Upper lobe of left lung (tissue), 4 donors: ENCODE results near the gene EYA2.

ENCODE experiments used
- EP300 ChIP-seq, 4 donors: sonication (generic); formaldehyde crosslinking; IDR thresholded peaks; one replicate each; pipeline ENCODE4 v1.5.1; 2017; ENCODE audit warnings: antibody characterized with exemption in 4 of 4, control low read depth in 2 of 4
- TF ChIP-seq, protein P1 (sequence below), 6 experiments: fragments of 450-650 bp in 4 of 6; fragments of 200-600 bp in 2 of 6; sonication (generic) in 2 of 6; IDR thresholded peaks; one replicate each; pipeline ENCODE4 v1.5.1; 2016 to 2019; ENCODE audit warnings: antibody characterized with exemption in 6 of 6

DNA sequence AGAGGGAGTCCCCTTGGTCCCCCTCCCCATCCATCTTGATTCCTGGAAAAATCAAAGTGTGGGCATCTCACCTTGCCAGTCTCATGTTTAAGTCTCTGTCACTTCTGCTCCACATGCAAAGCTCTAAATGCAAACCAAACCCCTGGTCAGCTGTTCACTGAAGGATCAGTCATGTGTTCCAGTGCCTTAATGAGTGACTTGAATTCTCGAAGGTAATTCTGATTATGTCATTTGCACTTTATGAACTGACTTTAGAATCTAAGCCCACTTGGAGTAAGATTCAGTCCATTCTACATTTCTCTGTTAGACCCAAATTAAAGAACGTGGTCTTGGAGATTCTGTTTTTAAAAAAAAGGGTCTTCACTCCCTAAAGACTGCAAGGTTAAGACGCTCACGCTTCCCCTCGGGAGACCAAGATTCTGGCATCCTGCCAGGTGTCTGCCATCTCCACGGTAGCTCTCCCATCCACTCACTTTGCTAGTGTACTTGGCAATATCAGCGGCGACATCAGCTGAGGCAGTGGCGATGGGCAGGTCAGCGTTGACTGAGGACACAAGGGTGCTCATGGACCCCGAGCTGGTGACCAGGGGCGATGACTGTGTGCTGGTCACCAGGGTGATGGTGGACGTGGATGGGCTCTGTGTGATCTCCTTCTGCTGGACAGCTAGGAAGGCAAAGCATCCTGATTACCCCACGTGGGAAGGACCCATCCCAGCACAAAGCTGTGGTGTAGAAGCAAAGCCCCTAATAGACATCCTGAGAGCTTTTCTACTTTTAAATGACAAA lies 341.4 kb downstream of the EYA2 start:
- TF ChIP-seq, protein P1, sequence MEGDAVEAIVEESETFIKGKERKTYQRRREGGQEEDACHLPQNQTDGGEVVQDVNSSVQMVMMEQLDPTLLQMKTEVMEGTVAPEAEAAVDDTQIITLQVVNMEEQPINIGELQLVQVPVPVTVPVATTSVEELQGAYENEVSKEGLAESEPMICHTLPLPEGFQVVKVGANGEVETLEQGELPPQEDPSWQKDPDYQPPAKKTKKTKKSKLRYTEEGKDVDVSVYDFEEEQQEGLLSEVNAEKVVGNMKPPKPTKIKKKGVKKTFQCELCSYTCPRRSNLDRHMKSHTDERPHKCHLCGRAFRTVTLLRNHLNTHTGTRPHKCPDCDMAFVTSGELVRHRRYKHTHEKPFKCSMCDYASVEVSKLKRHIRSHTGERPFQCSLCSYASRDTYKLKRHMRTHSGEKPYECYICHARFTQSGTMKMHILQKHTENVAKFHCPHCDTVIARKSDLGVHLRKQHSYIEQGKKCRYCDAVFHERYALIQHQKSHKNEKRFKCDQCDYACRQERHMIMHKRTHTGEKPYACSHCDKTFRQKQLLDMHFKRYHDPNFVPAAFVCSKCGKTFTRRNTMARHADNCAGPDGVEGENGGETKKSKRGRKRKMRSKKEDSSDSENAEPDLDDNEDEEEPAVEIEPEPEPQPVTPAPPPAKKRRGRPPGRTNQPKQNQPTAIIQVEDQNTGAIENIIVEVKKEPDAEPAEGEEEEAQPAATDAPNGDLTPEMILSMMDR (IDR thresholded peaks at IDR 0.05) = no peak
- no peak for TF ChIP-seq EP300 (IDR thresholded peaks at IDR 0.05)
